H1 (cell line): ENCODE results near the gene SPRED1. TPM values are rescaled to one million over a fixed set of nuclear protein-coding genes. Genes with fewer than 3 reads are reported as not detected.

Experiments
- CTCF ChIA-PET: fragments of 300-600 bp; sonication (Branson Sonifier 250); formaldehyde crosslinking; loops from one replicate; lab custom pipeline; 2021; ENCODE audit not compliant: partially characterized antibody; lab: Charles Lee
- POLR2A ChIA-PET: fragments of 300-600 bp; sonication (Branson Sonifier 250); formaldehyde crosslinking; loops from one replicate; lab custom pipeline; 2021; ENCODE audit warnings: inconsistent platforms; ENCODE audit not compliant: partially characterized antibody; lab: Charles Lee
- DNase-seq, 2 experiments: peaks; one replicate each; pipeline versions ENCODE4 v3.0.0 to v3.0.0-alpha.2; 2010 to 2022; ENCODE audit warnings: low spot score in 2 of 2, low read depth in 1 of 2, mixed read lengths in 1 of 2
- FAIRE-seq: peaks from 2 replicates; lab custom pipeline; 2011; peaks lifted over from hg19 to GRCh38; lab: Jason Lieb, UNC
- H2AFZ ChIP-seq: 2 replicates; pipeline ENCODE4 v1.8.1; 2012; ENCODE audit warnings: low read length, inconsistent platforms
- H2AK5ac ChIP-seq: 2 replicates; pipeline ENCODE4 v1.6.1; 2013; ENCODE audit warnings: low read depth, low read length
- H2BK120ac ChIP-seq: replicated peaks from 2 replicates; pipeline ENCODE3; 2013; ENCODE audit warnings: low read depth, low read length, inconsistent platforms
- H2BK12ac ChIP-seq: 2 replicates; pipeline ENCODE4 v1.6.1; 2013; ENCODE audit warnings: low read depth, low read length
- H2BK15ac ChIP-seq: 2 replicates; pipeline ENCODE4 v1.6.1; 2013; ENCODE audit warnings: low read length
- H2BK20ac ChIP-seq: 2 replicates; pipeline ENCODE4 v1.6.1; 2013; ENCODE audit warnings: low read length
- H2BK5ac ChIP-seq: 2 replicates; pipeline ENCODE4 v1.6.1; 2013; ENCODE audit warnings: low read depth, low read length
- H3K14ac ChIP-seq: 2 replicates; pipeline ENCODE4 v1.6.1; 2013; ENCODE audit warnings: inconsistent platforms; ENCODE audit not compliant: insufficient read length
- H3K18ac ChIP-seq: 2 replicates; pipeline ENCODE4 v1.6.1; 2013; ENCODE audit warnings: low read length; ENCODE audit errors: extremely low read depth
- H3K23ac ChIP-seq: 2 replicates; pipeline ENCODE4 v1.6.1; 2013; ENCODE audit warnings: inconsistent platforms; ENCODE audit not compliant: insufficient read length
- H3K23me2 ChIP-seq: 2 replicates; pipeline ENCODE4 v1.6.1; 2013; ENCODE audit warnings: low read depth, low read length
- H3K27ac ChIP-seq: 2 replicates; pipeline ENCODE4 v1.6.1; 2011; ENCODE audit warnings: low read depth, low read length, inconsistent platforms
- H3K27me3 ChIP-seq, 4 experiments: replicated peaks in 1 of 4; 1 replicate in 1 of 4; 2 replicates in 3 of 4; pipeline versions ENCODE4 v1.6.1 to v1.8.1; 2011 to 2013; ENCODE audit warnings: low read length in 3 of 4, mild to moderate bottlenecking in 3 of 4, inconsistent platforms in 2 of 4, mixed read lengths in 2 of 4, moderate library complexity in 1 of 4; ENCODE audit not compliant: control insufficient read depth in 3 of 4, insufficient read depth in 3 of 4; ENCODE audit errors: extremely low read depth in 1 of 4
- H3K36me3 ChIP-seq, 4 experiments: 2 replicates each; pipeline versions ENCODE4 v1.6.1 to v1.8.1; 2011 to 2013; ENCODE audit warnings: mild to moderate bottlenecking in 4 of 4, low read length in 3 of 4, moderate library complexity in 2 of 4, control low read depth in 1 of 4, inconsistent platforms in 1 of 4; ENCODE audit not compliant: insufficient read depth in 4 of 4, control insufficient read depth in 2 of 4
- H3K4ac ChIP-seq: replicated peaks from 2 replicates; pipeline ENCODE3; 2013; ENCODE audit warnings: low read length, low read depth, mixed read lengths, inconsistent platforms; ENCODE audit not compliant: insufficient read length
- H3K4me1 ChIP-seq, 4 experiments: replicated peaks in 1 of 4; 1 replicate in 1 of 4; 2 replicates in 3 of 4; pipeline versions ENCODE4 v1.6.1 to v1.8.1; 2011 to 2013; ENCODE audit warnings: low read length in 3 of 4, inconsistent platforms in 2 of 4, mixed read lengths in 1 of 4; ENCODE audit not compliant: insufficient read depth in 4 of 4, control insufficient read depth in 3 of 4
- H3K4me2 ChIP-seq, 2 experiments: 2 replicates each; pipeline versions ENCODE4 v1.6.1 to v1.8.1; 2011 to 2013; ENCODE audit warnings: low read depth in 2 of 2, low read length in 2 of 2, control low read depth in 1 of 2, inconsistent platforms in 1 of 2, mild to moderate bottlenecking in 1 of 2; ENCODE audit not compliant: insufficient read depth in 1 of 2
- H3K4me3 ChIP-seq, 4 experiments: fragments of 200-600, 300-600 bp in 1 of 4; sonication (generic), shearing (Covaris generic), sonication (Bioruptor Twin) in 1 of 4; 2 replicates each; pipeline versions ENCODE4 v1.5.1 to v1.8.1; 2011 to 2016; ENCODE audit warnings: low read length in 4 of 4, low read depth in 3 of 4, control low read depth in 2 of 4, inconsistent platforms in 2 of 4, mild to moderate bottlenecking in 2 of 4, mixed read lengths in 1 of 4, moderate library complexity in 1 of 4; ENCODE audit not compliant: insufficient read depth in 2 of 4; ENCODE audit errors: extremely low read depth in 1 of 4
- H3K56ac ChIP-seq: replicated peaks from 2 replicates; pipeline ENCODE3; 2013; ENCODE audit warnings: low read depth, mild to moderate bottlenecking, mixed read lengths, low read length, inconsistent platforms; ENCODE audit not compliant: insufficient read length
- H3K79me1 ChIP-seq: 2 replicates; pipeline ENCODE4 v1.6.1; 2013; ENCODE audit warnings: low read depth, low read length, control low read depth
- H3K79me2 ChIP-seq, 2 experiments: 2 replicates each; pipeline versions ENCODE4 v1.6.1 to v1.8.1; 2012 to 2013; ENCODE audit warnings: low read length in 2 of 2, mild to moderate bottlenecking in 2 of 2, inconsistent platforms in 1 of 2; ENCODE audit not compliant: insufficient read depth in 2 of 2, control insufficient read depth in 1 of 2
- H3K9ac ChIP-seq, 4 experiments: replicated peaks in 1 of 4; 1 replicate in 1 of 4; 2 replicates in 3 of 4; pipeline versions ENCODE4 v1.6.1 to v1.8.1; 2011 to 2013; ENCODE audit warnings: low read depth in 3 of 4, low read length in 3 of 4, control low read depth in 2 of 4, mild to moderate bottlenecking in 2 of 4, moderate library complexity in 2 of 4, inconsistent platforms in 1 of 4; ENCODE audit errors: extremely low read depth in 1 of 4
- H3K9me3 ChIP-seq, 2 experiments: 2 replicates each; pipeline versions ENCODE4 v1.6.1 to v1.8.1; 2012 to 2013; ENCODE audit warnings: mild to moderate bottlenecking in 2 of 2, moderate library complexity in 2 of 2, control low read depth in 1 of 2, inconsistent platforms in 1 of 2, low read depth in 1 of 2, low read length in 1 of 2, mixed read lengths in 1 of 2; ENCODE audit not compliant: insufficient read depth in 2 of 2
- H4K20me1 ChIP-seq, 2 experiments: replicated peaks in 1 of 2; 2 replicates each; pipeline versions ENCODE3 to v1.8.1; 2011 to 2013; ENCODE audit warnings: inconsistent platforms in 2 of 2, low read length in 2 of 2, mild to moderate bottlenecking in 1 of 2; ENCODE audit not compliant: insufficient read depth in 2 of 2, control insufficient read depth in 1 of 2
- H4K5ac ChIP-seq: 2 replicates; pipeline ENCODE4 v1.6.1; 2013; ENCODE audit warnings: low read length, low read depth, mixed read lengths, inconsistent platforms; ENCODE audit not compliant: insufficient read length
- H4K8ac ChIP-seq: 2 replicates; pipeline ENCODE4 v1.8.0; 2013; ENCODE audit warnings: mild to moderate bottlenecking, moderate library complexity, low read length, inconsistent platforms; ENCODE audit not compliant: insufficient read depth; ENCODE audit errors: extremely low read depth
- H4K91ac ChIP-seq: replicated peaks from 2 replicates; pipeline ENCODE3; 2013; ENCODE audit warnings: low read length, mixed read lengths, inconsistent platforms; ENCODE audit not compliant: insufficient read length
- ASH2L ChIP-seq: fragments of 200-600, 300-600 bp; sonication (generic); IDR thresholded peaks from one replicate; pipeline ENCODE4 v1.7.1; 2017; ENCODE audit warnings: low read length
- ATF2 ChIP-seq: IDR thresholded peaks from 2 replicates; pipeline ENCODE4 v1.6.1; 2012; ENCODE audit warnings: low read length, inconsistent platforms
- CBX5 ChIP-seq: fragments of 300-800, 300-1000 bp; sonication (generic); IDR thresholded peaks from 2 replicates; pipeline ENCODE4 v1.7.1; 2016; ENCODE audit warnings: antibody characterized with exemption, low read length, low read depth
- EZH2 ChIP-seq: fragments of 200-600 bp; sonication (generic); IDR thresholded peaks from 2 replicates; pipeline ENCODE4 v1.7.1; 2012; ENCODE audit warnings: low read depth, mild to moderate bottlenecking, moderate library complexity, low read length, inconsistent platforms; ENCODE audit not compliant: severe bottlenecking
- PHF8 ChIP-seq: fragments of 200-600 bp; sonication (generic); conservative IDR thresholded peaks from 2 replicates; pipeline ENCODE4 v1.7.1; 2012; ENCODE audit warnings: low read depth, mild to moderate bottlenecking, inconsistent platforms, low read length, moderate library complexity
- RAD21 ChIP-seq, 2 experiments: IDR thresholded peaks in 1 of 2; conservative IDR thresholded peaks in 1 of 2; 2 replicates each; pipeline ENCODE4 v1.6.1; 2011; ENCODE audit warnings: low read depth in 2 of 2, low read length in 2 of 2, improper control_type of control experiment in 1 of 2, inconsistent platforms in 1 of 2, mild to moderate bottlenecking in 1 of 2, moderate library complexity in 1 of 2
- SP2 ChIP-seq: IDR thresholded peaks from 2 replicates; pipeline ENCODE4 v1.6.1; 2012; ENCODE audit warnings: mild to moderate bottlenecking, low read length, inconsistent platforms
- TEAD4 ChIP-seq: IDR thresholded peaks from 2 replicates; pipeline ENCODE4 v1.6.1; 2012; ENCODE audit warnings: low read depth, low read length, inconsistent platforms, mixed read lengths
- WGBS, 2 experiments: shearing (Covaris generic) in 1 of 2; methylation state at CpG; one replicate each; pipeline versions ENCODE4 v1.1.6 to v1.1.7; 2013 to 2015; ENCODE audit warnings: low lambda C conversion rate in 2 of 2, mixed read lengths in 2 of 2, inconsistent platforms in 1 of 2, low coverage in 1 of 2, missing lambda C conversion rate in 1 of 2; ENCODE audit not compliant: insufficient replicate concordance in 2 of 2, insufficient coverage in 1 of 2, insufficient read length in 1 of 2; ENCODE audit errors: extremely low coverage in 1 of 2, missing lambda C conversion rate in 1 of 2; 5-methylcytosine and 5-hydroxymethylcytosine counted together
- polyA plus RNA-seq, 7 experiments: library from polyadenylated mRNA; depleted of rRNA in 3 of 7; stranded (reverse) in 5 of 7; unstranded in 2 of 7; fragments of >200 nt in 5 of 7; fragments of 200-250 nt in 2 of 7; gene quantifications; 1 replicate in 5 of 7; 2 replicates in 1 of 7; 4 replicates in 1 of 7; pipeline versions ENCODE4 v1.2.1 to v1.2.3, GENCODE V29; 2011 to 2013; ENCODE audit warnings: missing spikeins in 2 of 7, mixed read lengths in 2 of 7
- total RNA-seq: library from RNA; stranded (reverse); fragmentation: NEBNext Ultra II Directional; extraction: Animal tissue kit (Norgen Biotek cat#: 25700); gene quantifications from 2 replicates; pipeline ENCODE4 v1.2.1, GENCODE V29; 2021

SPRED1 gene
- total and polyA plus RNA-seq, 2 of the 8 experiments (the other 6 are each of a cell fraction or from before 2014, with no cell fraction given) = 5.5 to 30.3 TPM

DNA sequence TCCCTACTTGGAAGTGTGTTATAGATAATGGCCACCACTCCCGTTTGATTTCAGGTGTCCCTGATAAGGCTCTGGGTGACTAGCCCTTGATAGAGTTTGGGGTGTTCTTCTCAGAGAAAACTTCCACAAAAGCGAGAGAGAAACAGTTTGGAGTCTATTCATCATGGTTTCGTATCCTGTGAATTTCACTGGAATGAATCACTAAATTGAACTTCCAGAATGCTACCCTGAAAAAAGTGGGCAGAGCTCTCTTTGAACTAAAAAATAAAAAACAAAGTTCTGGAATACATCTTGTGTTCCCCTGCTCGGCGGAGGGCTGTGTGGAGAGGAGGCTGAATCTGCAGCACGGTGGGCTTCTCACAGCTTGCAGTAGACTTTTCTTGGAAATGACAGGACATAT is 148.5 kb downstream of the SPRED1 start:
- Histone ChIP-seq H3K23me2 (no peaks in the 10 kb centered on the region), H3K27me3 (no peaks in the 10 kb centered on the region), H3K9me3 (no peaks in the 10 kb centered on the region), H2AK5ac (no peak overlapping the region), H2BK20ac (no peak overlapping the region), H3K36me3 (no peaks in the 10 kb centered on the region), H3K4me3 (no peak overlapping the region), H3K14ac (no peak overlapping the region), H2BK5ac (no peak overlapping the region), H3K4me1 (no peaks in the 10 kb centered on the region), H2BK12ac (no peak overlapping the region), H4K91ac (no peak overlapping the region), H4K5ac (no peak overlapping the region), H3K23ac (no peak overlapping the region), H3K4ac (no peak overlapping the region), H3K79me2 (no peaks in the 10 kb centered on the region), H3K18ac (no peak overlapping the region), H2BK120ac (no peak overlapping the region), H2AFZ (no peak overlapping the region), H3K9ac (no peak overlapping the region), H2BK15ac (no peak overlapping the region), H3K56ac (no peak overlapping the region), H3K79me1 (no peaks in the 10 kb centered on the region), H3K27ac (no peak overlapping the region), H4K8ac (no peak overlapping the region), H3K4me2 (no peak overlapping the region), H4K20me1 (no peaks in the 10 kb centered on the region)
- no peak for TF ChIP-seq PHF8
- TF ChIP-seq CBX5 = no peak
- no peak for TF ChIP-seq RAD21 (IDR thresholded peaks at IDR 0.05 in 1 of 2, conservative IDR thresholded peaks at IDR 0.05 in 1 of 2; ENCODE audit: low read depth in 2 of 2, low read length in 2 of 2)
- no peak for TF ChIP-seq ASH2L
- TF ChIP-seq TEAD4 = no peak
- TF ChIP-seq SP2 = no peak
- no peak for TF ChIP-seq EZH2
- TF ChIP-seq ATF2 = no peak
- WGBS, 2 experiments = 89% methylated on average over 6 of the region's 6 CpGs; no CpG with 5 or more reads in 1 of the 2 experiments
- ChIA-PET CTCF (interaction anchor here (0.6 to 2.2 kb wide), 3 partner anchors 12 to 574 kb away, joined by 3 to 7 read pairs (median 3); no protein-coding TSS in a partner anchor), POLR2A (no interaction called here)
- DNase-seq = no peak
- FAIRE-seq = no peak
